HG03196 (cell line): ENCODE data around the gene NDUFA3.
"Not testable (repeated sequence)": the region's sequence is repeated elsewhere in the genome, so short reads cannot be mapped to it uniquely, and the experiment has no call there.

ENCODE experiments used
- ATAC-seq: cut with Tn5 transposase; IDR thresholded peaks from one replicate; pipeline ENCODE4 v1.9.1; 2021; ENCODE audit not compliant: unreplicated experiment

Gene NDUFA3

DNA sequence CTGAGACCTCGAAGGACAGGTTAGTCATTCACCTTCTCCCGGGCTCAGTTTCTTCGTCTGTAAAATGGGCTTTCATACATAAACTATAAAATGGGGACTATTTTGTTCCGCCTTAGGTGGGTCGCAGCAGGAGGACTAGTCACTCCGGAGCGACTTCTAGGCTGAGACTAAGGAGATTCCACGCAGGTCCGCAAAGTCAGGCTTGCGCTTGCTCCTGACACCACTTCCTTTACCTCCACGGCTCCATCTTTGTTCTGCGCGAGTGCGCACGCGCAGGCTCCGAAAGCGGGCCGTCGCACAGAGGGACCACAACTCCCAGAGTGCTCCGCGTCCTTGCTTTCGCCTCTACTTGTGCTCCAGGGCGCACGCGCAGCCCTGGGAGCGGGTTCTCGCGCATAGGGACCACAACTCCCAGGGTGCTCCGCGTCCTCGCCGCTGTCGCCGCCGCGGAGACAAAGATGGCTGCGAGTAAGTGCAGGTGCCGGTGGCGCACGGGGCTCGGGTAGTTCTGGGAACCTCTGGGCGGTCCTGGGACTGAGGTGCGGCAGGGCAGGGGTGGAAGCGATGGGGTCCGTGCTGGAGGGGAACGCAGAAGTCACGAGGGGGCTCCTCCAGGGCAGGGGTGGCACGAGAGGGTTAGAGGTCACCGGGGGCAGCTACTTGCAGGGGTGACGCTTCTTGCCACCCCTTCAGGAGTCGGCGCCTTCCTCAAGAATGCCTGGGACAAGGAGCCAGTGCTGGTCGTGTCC lies at the start of gene NDUFA3:
Gene NDUFA3, plus strand, starts transcription at position 435 of the 749 bp plus-strand sequence. Its CDS starts 24 bp downstream, at position 459.
- ATAC-seq: peak; percentile 93

DNA sequence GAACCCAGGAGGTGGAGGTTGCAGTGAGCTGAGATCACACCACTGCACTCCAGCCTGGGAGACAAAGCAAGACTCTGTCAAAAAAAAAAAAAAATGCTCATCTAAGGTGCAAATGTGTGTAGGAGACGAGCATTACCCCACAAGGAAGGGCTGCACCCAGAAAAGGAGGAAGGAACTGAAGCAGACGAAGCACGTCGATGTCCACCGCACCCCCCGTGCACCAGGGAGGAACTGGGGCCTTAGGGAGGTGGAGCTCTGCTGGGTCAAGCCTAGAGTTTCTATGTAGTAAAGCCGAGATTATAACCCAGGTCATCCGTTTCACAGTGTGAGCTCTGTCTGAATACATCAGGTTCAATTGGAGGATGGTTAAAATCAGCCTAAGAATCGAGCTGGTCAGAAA lies 40.0 kb upstream of the NDUFA3 start:
- no peak for ATAC-seq

DNA sequence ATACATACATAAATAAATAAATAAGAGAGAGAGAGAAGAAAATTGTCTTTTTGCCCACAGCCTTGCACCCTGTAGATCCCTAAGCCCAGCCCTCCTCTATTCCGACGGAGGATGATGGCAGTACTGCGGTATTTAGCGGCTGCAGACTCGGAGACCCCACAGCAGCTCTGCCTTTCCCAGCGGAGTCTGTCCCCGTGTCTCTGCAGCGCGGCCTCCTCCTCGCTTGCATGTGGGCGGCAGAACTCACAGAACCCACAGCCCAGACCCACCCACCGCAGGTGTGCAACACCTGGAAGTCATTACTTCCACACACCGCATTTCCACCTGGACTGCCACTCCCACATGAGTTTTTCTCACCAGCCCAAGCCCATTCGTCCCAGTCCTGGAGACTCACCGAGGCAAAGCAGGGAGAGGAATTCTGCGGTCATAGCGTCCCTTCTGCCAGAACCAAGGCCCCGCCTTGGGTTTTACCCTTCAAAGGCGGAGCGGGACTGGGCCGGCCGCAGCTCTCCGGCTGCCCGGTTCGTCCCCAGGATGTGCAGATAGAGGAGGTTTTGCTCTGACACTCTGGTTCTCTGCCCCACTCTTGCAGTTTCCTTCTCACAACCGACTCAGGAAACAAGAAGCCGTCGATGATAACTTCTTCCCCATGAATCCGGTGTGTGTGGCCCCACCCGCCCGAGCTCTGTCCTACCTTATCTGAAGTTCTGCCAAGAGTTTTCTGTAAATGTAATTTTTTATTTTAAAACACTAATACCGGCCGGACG lies 39.1 kb upstream of the NDUFA3 start, which contains the start of gene VSTM1:
Gene VSTM1, minus strand, starts transcription at position 548 of the 767 bp plus-strand sequence. Its CDS starts 120 bp downstream, at position 428.
- no peak for ATAC-seq

DNA sequence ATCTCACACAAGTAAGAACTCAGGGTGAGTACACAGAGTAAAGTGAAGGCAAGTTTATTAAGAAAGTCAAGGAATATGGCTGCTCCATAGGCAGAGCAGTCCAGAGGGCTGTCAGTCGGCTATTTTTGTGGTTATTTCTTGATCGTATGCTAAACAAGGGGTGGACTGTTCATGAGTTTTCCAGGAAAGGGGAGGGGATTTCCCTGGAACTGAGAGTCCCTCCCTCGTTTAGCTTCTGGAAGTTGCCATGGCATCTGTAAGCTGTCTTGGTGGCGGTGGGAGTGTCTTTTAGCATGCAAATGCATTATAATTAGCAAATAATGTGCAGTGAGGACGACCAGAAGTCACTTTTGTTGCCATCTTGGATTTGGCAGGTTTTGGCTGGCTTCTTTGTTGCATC lies 33.2 kb upstream of the NDUFA3 start:
- ATAC-seq: no peak

DNA sequence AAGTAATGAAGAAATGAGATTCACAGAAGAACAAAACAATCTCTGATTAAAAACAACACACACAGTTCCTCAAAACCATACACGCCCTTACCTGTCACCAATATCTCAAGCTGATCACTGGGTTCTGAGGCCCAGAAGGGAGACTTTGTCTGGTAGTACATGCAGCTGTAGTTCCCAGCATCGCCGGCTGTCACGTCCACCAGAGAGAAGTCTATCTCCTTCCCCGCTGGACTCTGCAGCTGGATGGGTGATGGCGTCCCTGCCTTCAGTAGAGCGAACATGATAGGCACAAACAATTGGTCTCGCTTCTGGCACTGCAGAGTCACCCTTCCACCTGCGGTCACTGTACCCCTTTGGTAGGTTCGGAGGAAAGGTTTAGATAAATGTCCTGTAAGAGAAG lies 28.8 kb upstream of the NDUFA3 start:
- ATAC-seq: no peak

DNA sequence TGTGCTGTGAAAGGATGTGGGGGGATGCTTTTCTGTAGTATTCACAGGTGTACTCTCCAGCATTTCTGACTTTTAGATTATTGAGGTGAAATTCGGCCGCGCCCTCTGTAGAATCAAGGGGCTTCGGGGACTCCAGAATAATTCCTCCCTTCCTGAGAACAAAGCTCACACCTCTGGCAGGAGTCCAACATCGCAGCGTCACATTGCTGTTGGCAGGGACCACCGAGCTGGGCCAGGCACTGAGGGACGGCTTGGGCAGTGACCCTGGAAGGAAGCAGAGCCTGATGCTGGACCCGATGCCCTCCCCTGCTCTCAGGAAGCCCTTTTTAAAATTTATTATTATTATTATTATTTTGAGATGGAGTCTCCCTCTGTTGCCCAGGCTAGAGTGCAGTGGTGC lies 27.8 kb upstream of the NDUFA3 start:
- no peak for ATAC-seq

DNA sequence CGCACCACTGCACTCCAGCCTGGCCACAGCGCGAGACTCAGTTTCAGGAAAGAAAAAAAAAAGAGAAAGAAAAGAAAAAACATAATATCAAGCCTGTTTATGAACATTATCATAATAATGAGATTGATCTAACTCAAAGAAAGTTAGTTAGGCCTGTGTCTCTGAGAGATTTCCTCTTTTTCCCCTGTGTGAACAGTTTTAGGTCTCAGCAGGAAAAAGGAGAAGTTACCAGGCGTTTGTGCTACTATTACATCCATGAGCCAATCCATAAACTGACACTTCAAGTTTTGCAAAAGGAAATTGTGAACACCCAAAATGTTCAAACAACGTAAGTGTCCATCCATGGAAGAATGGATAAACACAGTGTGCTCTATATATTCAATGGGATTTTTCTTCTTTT lies 25.3 kb upstream of the NDUFA3 start:
- ATAC-seq: no peak

DNA sequence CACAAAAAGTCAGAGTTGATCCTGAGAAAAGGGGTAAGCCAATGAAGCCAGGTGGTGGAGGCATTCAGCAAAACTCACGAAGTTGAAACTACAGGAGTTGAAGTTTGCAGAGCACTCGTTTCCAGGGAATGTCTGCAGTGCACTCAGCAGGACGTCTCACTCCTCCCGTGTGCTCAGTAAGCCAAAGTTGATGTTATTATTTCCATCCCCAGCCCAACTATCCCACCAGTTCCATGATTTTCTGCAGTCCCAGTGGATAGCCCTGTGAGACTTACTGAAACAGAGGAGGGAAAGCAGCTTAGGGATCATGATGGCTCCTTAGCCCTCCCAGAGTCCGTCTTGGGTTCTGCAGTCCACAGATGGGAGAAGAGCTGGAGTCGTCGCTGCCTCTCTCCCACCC lies 21.6 kb upstream of the NDUFA3 start, which contains the start of gene TARM1:
Gene TARM1, minus strand, starts transcription at position 334 of the 400 bp plus-strand sequence. Its CDS starts 25 bp downstream, at position 309.
- no peak for ATAC-seq

DNA sequence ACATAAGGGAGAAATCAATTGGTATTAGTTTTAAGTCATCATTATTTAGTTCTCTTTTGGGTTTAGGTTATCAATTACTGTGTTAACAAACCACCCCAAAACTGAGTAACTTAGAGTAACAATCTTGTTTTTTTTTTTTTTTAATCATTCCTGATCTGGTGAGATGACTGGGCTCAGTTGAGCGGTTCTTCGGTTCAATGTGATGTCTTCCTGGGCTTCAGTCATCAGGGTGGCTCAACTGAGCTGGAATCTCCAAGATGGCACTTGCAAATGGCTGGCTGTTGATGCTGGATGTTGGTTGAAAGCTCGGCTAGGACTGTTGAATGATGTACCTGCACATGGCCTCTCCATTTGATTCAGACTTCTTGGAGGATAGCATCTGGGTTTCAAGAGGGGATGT lies 18.2 kb upstream of the NDUFA3 start:
- no peak for ATAC-seq

DNA sequence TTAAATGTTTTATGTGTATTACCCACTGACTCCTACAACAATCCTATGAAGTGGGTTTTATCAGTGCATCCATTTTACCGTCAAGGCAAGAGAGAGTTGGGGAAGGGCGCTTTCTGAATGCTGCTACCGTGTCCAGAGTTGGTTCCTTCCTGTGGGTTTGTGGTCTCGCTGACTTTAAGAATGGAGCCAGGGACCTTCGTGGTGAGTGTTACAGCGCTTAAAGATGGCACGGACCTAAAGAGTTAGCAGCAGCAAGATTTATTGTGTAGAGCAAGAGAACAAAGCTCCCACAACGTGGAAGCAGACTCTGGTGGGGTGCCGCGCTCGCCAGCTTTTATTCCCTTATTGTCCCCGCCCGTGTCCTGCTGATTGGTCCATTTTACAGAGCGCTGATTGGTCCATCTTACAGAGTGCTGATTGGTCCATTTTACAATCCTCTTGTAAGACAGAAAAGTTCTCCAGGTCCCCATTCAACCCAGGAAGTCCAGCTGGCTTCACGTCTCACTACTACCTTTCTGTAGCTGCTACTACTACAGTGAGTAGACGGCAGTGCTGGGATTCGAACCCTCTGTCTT lies 8.1 kb upstream of the NDUFA3 start:
- no peak for ATAC-seq

DNA sequence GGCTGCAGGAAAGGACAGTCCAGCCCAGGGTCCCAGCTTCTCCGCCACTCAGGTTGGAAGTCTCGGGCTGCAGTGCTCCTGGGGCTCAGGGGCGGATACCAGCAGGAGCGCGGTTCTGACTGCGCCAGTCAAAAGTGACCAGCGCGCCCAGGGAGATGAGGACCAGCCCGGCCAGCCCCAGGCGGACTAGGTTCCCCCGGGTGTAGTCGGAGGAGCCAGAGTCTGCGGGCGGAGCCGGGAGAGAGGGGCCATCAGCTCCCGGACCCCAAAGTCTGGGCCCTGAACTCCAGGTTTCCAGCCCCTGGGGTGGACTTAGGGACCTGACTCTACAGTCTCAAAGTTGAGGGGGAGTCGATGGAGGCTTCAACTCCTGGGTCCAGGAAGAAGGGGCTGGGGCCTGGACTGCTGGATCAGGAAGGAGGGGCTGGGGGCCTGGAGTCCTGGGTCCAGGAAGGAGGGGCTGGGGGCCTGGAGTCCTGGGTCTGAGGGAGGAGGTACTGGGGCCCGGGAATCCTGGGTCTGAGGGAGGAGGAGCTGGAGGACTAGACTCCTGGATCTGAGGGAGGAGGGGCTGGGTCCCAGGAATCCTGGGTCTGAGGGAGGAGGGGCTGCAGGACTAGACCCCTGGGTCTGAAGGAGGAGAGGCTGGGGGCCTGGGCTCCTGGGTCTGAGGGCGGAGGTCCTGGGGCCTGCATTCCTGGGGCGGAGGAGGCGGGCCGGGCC lies 7.4 kb upstream of the NDUFA3 start:
- no peak for ATAC-seq

DNA sequence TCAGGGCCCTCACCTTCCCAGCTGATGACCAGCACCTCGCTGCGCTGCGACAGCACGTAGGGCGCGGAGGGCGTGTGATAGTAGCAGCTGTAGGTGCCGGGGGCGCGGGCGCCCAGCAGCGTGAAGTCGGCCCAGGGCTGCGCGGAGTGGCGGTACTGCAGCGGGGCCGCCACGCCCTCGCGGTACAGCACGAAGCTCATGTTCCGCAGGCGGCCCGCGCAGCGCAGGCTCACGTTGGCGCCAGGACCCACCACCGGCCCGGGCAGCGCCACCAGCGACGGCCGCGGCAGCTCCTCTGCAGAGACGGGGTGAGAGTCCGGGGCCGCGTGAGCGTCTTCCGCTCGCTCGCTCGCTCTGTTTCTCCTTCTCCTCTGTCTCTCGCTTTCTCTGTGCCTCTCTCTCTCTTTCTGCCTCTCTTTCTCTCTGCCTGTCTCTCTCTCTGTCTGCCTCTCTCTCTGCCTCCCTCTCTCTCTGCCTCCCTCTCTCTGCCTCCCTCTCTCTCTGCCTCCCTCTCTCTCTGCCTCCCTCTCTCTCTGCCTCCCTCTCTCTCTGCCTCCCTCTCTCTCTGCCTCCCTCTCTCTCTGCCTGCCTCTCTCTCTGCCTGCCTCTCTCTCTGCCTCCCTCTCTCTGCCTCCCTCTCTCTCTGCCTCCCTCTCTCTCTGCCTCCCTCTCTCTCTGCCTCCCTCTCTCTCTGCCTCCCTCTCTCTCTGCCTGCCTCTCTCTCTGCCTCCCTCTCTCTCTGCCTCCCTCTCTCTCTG lies 6.6 kb upstream of the NDUFA3 start:
- ATAC-seq: not testable (repeated sequence)

DNA sequence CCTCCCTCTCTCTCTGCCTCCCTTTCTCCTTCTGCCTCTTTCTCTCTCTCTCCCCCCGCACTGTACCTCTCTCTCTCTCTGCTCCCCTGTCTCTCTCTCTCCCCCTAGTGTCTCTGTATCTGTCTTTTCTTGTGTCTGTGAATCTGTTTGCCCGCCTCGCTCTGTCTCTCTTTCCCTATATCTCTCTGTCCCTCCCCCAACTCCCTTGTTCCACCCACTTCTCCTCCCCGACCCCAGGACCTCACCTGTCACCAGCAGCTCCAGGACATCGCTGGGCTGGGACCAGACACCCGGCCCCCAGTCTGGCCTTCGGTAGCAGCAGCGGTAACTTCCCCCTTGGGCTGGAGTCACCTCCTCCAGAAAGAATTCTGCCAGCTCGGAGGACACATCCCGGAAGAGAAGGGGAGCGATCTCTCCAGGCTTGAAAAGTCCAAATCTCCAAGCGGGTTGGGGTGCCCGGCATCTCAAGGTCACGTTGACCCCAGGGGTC lies 6.0 kb upstream of the NDUFA3 start:
- ATAC-seq: no peak

DNA sequence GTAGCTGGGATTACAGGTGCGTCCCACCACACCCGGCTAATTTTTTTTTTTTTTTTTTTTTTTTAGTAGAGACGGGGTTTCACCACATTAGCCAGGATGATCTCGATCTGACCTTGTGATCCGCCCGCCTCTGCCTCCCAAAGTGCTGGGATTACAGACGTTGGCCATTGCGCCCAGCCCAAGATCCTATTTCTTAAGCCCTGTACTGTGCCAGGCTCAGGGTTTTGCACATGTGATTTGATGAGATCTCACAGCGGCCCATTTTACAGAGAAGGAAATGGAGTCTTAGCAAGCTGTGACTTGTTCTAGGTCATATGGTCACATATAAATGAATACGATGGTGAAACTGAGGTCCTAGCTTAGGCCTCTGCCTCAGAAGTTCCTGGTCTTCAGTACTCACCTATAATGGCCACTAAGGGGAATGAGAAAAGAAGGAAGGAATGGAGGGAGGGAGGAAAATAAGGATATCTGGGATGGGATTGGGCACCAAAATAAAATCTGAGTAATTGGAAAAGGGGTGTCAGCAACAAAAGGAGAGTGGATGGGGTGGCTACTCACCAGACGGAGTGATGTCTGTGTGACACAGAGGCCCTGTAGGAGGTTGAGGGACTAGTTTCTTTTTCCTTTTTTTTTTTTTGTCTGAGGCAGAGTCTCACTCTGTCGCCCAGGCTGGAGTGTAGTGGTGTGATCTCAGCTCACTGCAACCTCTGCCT lies 3.3 kb upstream of the NDUFA3 start:
- ATAC-seq: no peak

DNA sequence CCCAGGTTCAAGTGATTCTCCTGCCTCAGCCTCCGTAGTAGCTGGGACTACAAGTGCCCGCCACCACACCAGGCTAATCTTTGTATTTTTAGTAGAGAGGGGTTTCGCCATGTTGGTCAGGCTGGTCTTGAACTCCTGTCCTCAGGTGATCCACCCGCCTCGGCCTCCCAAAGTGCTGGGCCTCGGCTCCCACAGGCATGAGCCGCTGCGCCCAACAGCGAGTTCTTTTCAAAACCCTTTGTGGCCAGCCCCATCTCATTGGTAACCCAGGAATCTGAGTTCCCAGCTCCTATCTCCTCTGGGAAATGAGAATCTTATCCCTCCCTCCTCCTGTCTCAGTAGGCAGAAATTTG lies 2.8 kb upstream of the NDUFA3 start:
- not testable (repeated sequence) for ATAC-seq

DNA sequence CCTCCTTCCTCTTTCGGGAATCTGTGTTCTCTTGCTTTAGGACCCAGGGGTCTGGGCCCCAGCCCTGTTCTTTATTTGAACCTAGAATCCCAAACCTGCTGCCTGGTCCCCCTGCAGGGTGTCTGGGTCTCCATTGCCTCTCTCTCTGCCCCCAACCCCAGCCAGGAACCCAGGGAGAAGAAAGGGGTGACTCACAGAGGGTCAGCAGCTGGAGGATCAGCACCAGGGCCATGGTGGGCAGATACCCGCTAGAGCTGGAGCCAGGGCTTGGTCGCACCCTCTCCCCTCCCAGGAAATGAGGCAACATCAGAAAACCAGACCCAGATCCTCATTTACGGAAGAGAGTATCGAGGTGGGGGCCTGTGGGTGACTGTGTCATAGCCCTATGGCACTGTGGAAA lies 2.1 kb upstream of the NDUFA3 start, which contains the start of gene OSCAR:
Gene OSCAR, minus strand, starts transcription at position 243 of the 400 bp plus-strand sequence. Its CDS starts 11 bp downstream, at position 232.
- no peak for ATAC-seq

DNA sequence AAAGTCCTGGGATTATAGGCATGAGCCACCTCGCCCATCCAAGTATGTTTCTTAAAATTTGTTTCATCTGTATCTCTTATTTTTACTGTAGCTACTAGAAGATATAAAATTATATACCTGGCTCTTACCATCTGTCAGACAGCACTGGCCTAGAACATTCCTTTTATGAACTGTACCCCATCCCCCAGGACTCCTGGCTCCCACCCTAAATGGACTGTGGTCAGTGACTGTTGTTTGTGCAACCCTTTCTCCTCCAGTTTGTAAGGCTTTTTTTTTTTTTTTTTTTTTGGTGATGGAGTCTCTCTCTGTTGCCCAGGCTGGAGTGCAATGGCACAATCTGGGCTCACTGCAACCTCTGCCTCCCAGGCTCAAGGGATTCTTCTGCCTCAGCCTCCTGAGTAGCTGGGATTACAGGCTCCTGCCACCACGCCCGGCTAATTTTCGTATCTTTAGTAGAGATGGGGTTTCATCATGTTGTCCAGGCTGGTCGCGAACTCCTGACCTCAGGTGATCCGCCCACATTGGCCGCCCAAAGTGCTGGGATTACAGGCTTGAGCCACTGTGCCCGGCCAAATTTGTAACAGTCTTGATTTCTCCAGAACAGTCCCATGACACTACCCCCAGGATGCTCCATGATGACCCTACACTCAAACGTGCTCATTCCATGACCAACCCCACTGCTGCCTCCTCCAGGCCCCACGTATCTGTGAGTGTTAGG lies 2.5 kb downstream of the NDUFA3 start:
- no peak for ATAC-seq

DNA sequence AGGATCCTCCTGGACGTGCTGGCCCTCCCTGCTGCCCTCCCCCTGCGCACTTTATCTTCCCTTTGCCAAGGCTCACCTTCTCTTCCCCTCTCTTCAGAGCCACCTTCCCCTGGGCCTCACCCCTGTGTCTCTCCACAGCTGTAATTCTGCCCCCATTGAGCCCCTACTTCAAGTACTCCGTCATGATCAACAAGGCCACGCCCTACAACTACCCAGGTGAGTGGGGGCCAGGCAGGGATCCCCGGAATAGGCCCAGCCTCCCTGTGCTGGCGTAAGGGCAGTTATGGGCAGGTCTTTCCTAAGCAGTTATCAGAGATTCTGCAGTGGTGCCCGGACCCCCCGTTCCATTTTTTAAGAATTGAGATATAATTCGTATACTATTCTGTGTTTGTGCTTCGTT lies 3.1 kb downstream of the NDUFA3 start:
- ATAC-seq: no peak

DNA sequence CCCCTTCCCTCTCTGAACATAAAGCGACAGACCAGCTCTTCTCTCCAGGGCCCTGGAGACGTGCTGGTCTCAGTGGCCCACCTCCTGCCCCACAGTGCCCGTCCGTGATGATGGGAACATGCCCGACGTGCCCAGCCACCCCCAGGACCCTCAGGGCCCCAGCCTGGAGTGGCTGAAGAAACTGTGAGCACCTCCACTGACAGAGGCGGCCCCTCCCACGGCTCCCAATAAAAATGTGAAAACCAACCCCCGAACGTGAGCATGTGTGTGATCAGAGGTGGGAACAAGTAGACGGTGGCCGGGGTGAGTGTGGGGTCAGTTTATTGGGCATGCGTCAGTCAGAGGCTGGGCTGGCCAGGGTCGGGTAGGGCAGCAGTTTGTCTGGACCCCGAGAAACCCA lies 4.1 kb downstream of the NDUFA3 start:
- ATAC-seq: no peak
